NCI-H526 treated with DMSO at 0.1 percent for 48 hours (cell line): ENCODE results near the gene APRT.

Experiments used
- DNase-seq: peaks from one replicate; lab custom pipeline; 2025; lab: John Stamatoyannopoulos, UW

APRT gene

GRCh38 chr16:88807626-88808453 lies 3.9 kb downstream of the APRT start:
- no peak for DNase-seq

- no peak for DNase-seq
Measured at GRCh38 chr16:88807142-88807625, 4.5 kb downstream of the APRT start.

- no peak for DNase-seq
Measured at GRCh38 chr16:88806491-88807111, 5.1 kb downstream of the APRT start.

GRCh38 chr16:88805887-88806393 lies 5.8 kb downstream of the APRT start:
- no peak for DNase-seq

GRCh38 chr16:88805340-88805715 lies 6.4 kb downstream of the APRT start:
- DNase-seq = no peak

GRCh38 chr16:88804552-88805339 lies 7.0 kb downstream of the APRT start:
- peak; percentile 26 for DNase-seq

- no peak for DNase-seq
Measured at GRCh38 chr16:88804173-88804551, 7.6 kb downstream of the APRT start.

- DNase-seq = no peak
Measured at GRCh38 chr16:88803264-88803987, 8.3 kb downstream of the APRT start, which contains the start of gene CDT1. CDT1 (plus strand) TSS chr16:88803789; CDS start chr16:88803832, 43 bp downstream.

- DNase-seq = no peak
Measured at GRCh38 chr16:88800277-88800592, 11.5 kb downstream of the APRT start.

GRCh38 chr16:88799569-88800276 lies 12.0 kb downstream of the APRT start:
- no peak for DNase-seq

GRCh38 chr16:88798772-88799455 lies 12.8 kb downstream of the APRT start:
- no peak for DNase-seq

GRCh38 chr16:88798073-88798472 lies 13.7 kb downstream of the APRT start:
- no peak for DNase-seq

- no peak for DNase-seq
Measured at GRCh38 chr16:88796278-88796677, 15.4 kb downstream of the APRT start.

GRCh38 chr16:88793251-88793954 lies 18.3 kb downstream of the APRT start:
- DNase-seq = no peak

GRCh38 chr16:88792668-88793250 lies 19.0 kb downstream of the APRT start:
- no peak for DNase-seq

- DNase-seq = no peak
Measured at GRCh38 chr16:88792078-88792550, 19.6 kb downstream of the APRT start.

- no peak for DNase-seq
Measured at GRCh38 chr16:88790312-88791211, 21.2 kb downstream of the APRT start.

- DNase-seq = no peak
Measured at GRCh38 chr16:88789594-88789993, 22.1 kb downstream of the APRT start.
